B cell (primary cell): ENCODE measurements around the gene NPAS2. TPM values are rescaled to one million over a fixed set of nuclear protein-coding genes. Genes with fewer than 3 reads are reported as not detected.

Source experiments
- ATAC-seq: fragments of 200-7000 bp; cut with Tn5 transposase; one replicate; pipeline ENCODE4 v1.10.0; 2021; ENCODE audit warnings: low read depth, mild to moderate bottlenecking, moderate number of reproducible peaks, moderate library complexity
- CTCF ChIA-PET: fragments of 350-600 bp; sonication (Branson Sonifier 250); formaldehyde crosslinking; loops from one replicate; lab custom pipeline; 2021; ENCODE audit warnings: antibody characterized with exemption, inconsistent platforms; lab: Charles Lee
- POLR2A ChIA-PET: fragments of 350-600 bp; sonication (Branson Sonifier 250); formaldehyde crosslinking; loops from one replicate; lab custom pipeline; 2021; ENCODE audit warnings: antibody characterized with exemption; lab: Charles Lee
- DNase-seq: peaks from one replicate; pipeline ENCODE4 v3.0.0; 2013
- H2AFZ ChIP-seq: 2 replicates; pipeline ENCODE4 v1.6.1; 2012; ENCODE audit warnings: mild to moderate bottlenecking, low read depth, low read length; ENCODE audit not compliant: insufficient read depth, poor library complexity, severe bottlenecking
- H3K27ac ChIP-seq, 2 donors: 1 replicate in 1 of 2; 2 replicates in 1 of 2; pipeline ENCODE4 v1.5.1; 2012 to 2013; ENCODE audit warnings: low read length in 2 of 2, mild to moderate bottlenecking in 2 of 2, moderate library complexity in 1 of 2
- H3K27me3 ChIP-seq, 4 experiments: fragments of 200-600 bp in 1 of 4; sonication (generic) in 1 of 4; replicated peaks in 1 of 4; 1 replicate in 2 of 4; 2 replicates in 2 of 4; pipeline versions ENCODE4 v1.6.1 to v1.7.0; 2013 to 2016; ENCODE audit warnings: low read length in 3 of 4, mild to moderate bottlenecking in 2 of 4, mixed read lengths in 1 of 4, moderate library complexity in 1 of 4; ENCODE audit not compliant: insufficient read depth in 4 of 4, control insufficient read depth in 3 of 4; ENCODE audit errors: control extremely low read depth in 1 of 4
- H3K36me3 ChIP-seq, 2 experiments: replicated peaks in 1 of 2; 1 replicate in 1 of 2; 2 replicates in 1 of 2; pipeline versions ENCODE4 v1.6.1 to v1.7.1; 2013; ENCODE audit warnings: low read length in 1 of 2; ENCODE audit not compliant: insufficient read depth in 2 of 2, control insufficient read depth in 1 of 2; ENCODE audit errors: control extremely low read depth in 1 of 2, extremely low read depth in 1 of 2
- H3K4me1 ChIP-seq, 2 donors: fragments of 200-600 bp in 1 of 2; sonication (generic) in 1 of 2; 1 replicate in 1 of 2; 2 replicates in 1 of 2; pipeline versions ENCODE4 v1.5.1 to v1.6.1; 2013 to 2017; ENCODE audit warnings: low read length in 2 of 2; ENCODE audit not compliant: control insufficient read depth in 2 of 2, insufficient read depth in 2 of 2
- H3K4me2 ChIP-seq: replicated peaks from 2 replicates; pipeline ENCODE3; 2012; ENCODE audit warnings: mild to moderate bottlenecking, low read depth, low read length; ENCODE audit not compliant: poor library complexity, severe bottlenecking
- H3K4me3 ChIP-seq, 5 experiments: fragments of 200-600 bp in 1 of 5; sonication (generic) in 1 of 5; 1 replicate in 3 of 5; 2 replicates in 2 of 5; pipeline versions ENCODE4 v1.5.1 to v1.7.0; 2011 to 2016; ENCODE audit warnings: low read length in 4 of 5, mild to moderate bottlenecking in 4 of 5, low read depth in 2 of 5, control low read depth in 1 of 5, moderate library complexity in 1 of 5; ENCODE audit not compliant: insufficient read depth in 1 of 5; ENCODE audit errors: control extremely low read depth in 1 of 5, extremely low read depth in 1 of 5
- H3K79me2 ChIP-seq: fragments of 200-600 bp; sonication (generic); one replicate; pipeline ENCODE4 v1.6.0; 2016; ENCODE audit warnings: low read length; ENCODE audit not compliant: control insufficient read depth, insufficient read depth
- H3K9ac ChIP-seq: fragments of 200-600 bp; sonication (generic); 2 replicates; pipeline ENCODE4 v1.6.1; 2017; ENCODE audit warnings: mild to moderate bottlenecking, low read length, moderate library complexity
- H3K9me3 ChIP-seq, 3 donors: one replicate each; pipeline versions ENCODE4 v1.6.1 to v1.7.1; 2013; ENCODE audit warnings: low read length in 2 of 3; ENCODE audit not compliant: control insufficient read depth in 2 of 3, insufficient read depth in 1 of 3; ENCODE audit errors: control extremely low read depth in 1 of 3
- H4K20me1 ChIP-seq: 2 replicates; pipeline ENCODE4 v1.6.0; 2012; ENCODE audit warnings: mild to moderate bottlenecking, low read length; ENCODE audit not compliant: insufficient read depth, control insufficient read depth, poor library complexity, severe bottlenecking
- H3K27ac Mint-ChIP-seq: one replicate; pipeline ENCODE4 v1.8.0; 2021; ENCODE audit warnings: mixed read lengths
- H3K27me3 Mint-ChIP-seq: one replicate; pipeline ENCODE4 v1.8.0; 2021; ENCODE audit warnings: mixed read lengths
- H3K4me1 Mint-ChIP-seq: one replicate; pipeline ENCODE4 v1.8.0; 2021; ENCODE audit warnings: mixed read lengths
- H3K4me3 Mint-ChIP-seq: one replicate; pipeline ENCODE4 v1.8.0; 2021; ENCODE audit warnings: mixed read lengths
- H3K9me3 Mint-ChIP-seq: one replicate; pipeline ENCODE4 v1.8.0; 2022; ENCODE audit warnings: mixed read lengths; ENCODE audit not compliant: insufficient read depth
- CTCF ChIP-seq: fragments of 200-600 bp; IDR thresholded peaks from one replicate; pipeline ENCODE4 v1.8.0; 2022; ENCODE audit warnings: antibody characterized with exemption, mild to moderate bottlenecking
- EZH2 ChIP-seq: IDR thresholded peaks from 2 replicates; pipeline ENCODE4 v1.6.1; 2012; ENCODE audit warnings: borderline replicate concordance, low read depth, mild to moderate bottlenecking, moderate library complexity, low read length; ENCODE audit not compliant: insufficient read depth, poor library complexity, severe bottlenecking
- WGBS: methylation state at CpG from one replicate; pipeline ENCODE4 v1.1.5; 2013; ENCODE audit warnings: missing lambda C conversion rate; ENCODE audit not compliant: insufficient coverage; 5-methylcytosine and 5-hydroxymethylcytosine counted together
- intact Hi-C: fragments of 100-400 bp; cut with micrococcal nuclease; formaldehyde crosslinking; loops from one replicate; pipeline ENCODE4 v1.10.0; 2022
- polyA plus RNA-seq: library from polyadenylated mRNA; depleted of rRNA; stranded (reverse); fragments of >200 nt; gene quantifications from 2 replicates; pipeline ENCODE4 v1.2.3, GENCODE V29; 2012
- total RNA-seq, 2 donors: library from RNA; stranded (reverse); fragments of 120-200 nt in 1 of 2; gene quantifications; 1 replicate in 1 of 2; 2 replicates in 1 of 2; pipeline versions ENCODE4 v1.2.3 to v1.2.4, GENCODE V29; 2013 to 2022

NPAS2 gene
- total and polyA plus RNA-seq, 2 donors (not counting 1 experiment from before 2014, with no cell fraction given), result not detected

- POLR2A ChIA-PET, result no interaction called here
Observed at GRCh38 chr2:100862081-100862480, 42.1 kb downstream of the NPAS2 start.

More at GRCh38 chr2:100862081-100862480, 42.1 kb downstream of the NPAS2 start:
- TF ChIP-seq CTCF (no peak), EZH2 (no peak)
- Mint-ChIP-seq H3K27ac (no peak overlapping the region), H3K9me3 (peaks cover 3% of the 10 kb centered on the region), H3K4me3 (no peak overlapping the region), H3K4me1 (no peaks in the 10 kb centered on the region), H3K27me3 (peaks cover 6% of the 10 kb centered on the region)
- H3K9me3 ChIP-seq, result peaks cover 0 to under 1% (median 0%) of the 10 kb centered on the region in 3 donors
- H3K27ac ChIP-seq, result no peak overlapping the region
- DNase-seq, result no peak
- intact Hi-C loops, result no loop called here
- H3K4me1 ChIP-seq, result no peaks in the 10 kb centered on the region
- H3K36me3 ChIP-seq, result no peaks in the 10 kb centered on the region
- no peaks in the 10 kb centered on the region for H3K79me2 ChIP-seq
- no peak overlapping the region for H3K4me2 ChIP-seq
- H3K27me3 ChIP-seq, result no peaks in the 10 kb centered on the region
- 52% methylated on average over 3 of the region's 5 CpGs for WGBS
- H4K20me1 ChIP-seq, result no peaks in the 10 kb centered on the region
- H3K9ac ChIP-seq, result no peak overlapping the region
- no peak overlapping the region for H3K4me3 ChIP-seq
- no peak for ATAC-seq
- no peak overlapping the region for H2AFZ ChIP-seq
- CTCF ChIA-PET, result no interaction called here
